Measurements from ENCODE around the gene BZW2. TPM values are rescaled to one million over a fixed set of nuclear protein-coding genes. Genes with fewer than 3 reads are reported as not detected.

BZW2 gene
- total RNA-seq, 6 experiments from 2014 or later = 9.6 to 25.3 (median 12.1) TPM

GRCh38 chr7:16670021-16670420 lies 24.0 kb downstream of the BZW2 start:
- no peaks in the 10 kb centered on the region for H3K27me3 ChIP-seq
- intact Hi-C loops (cut with DNase I) = no loop called here
- DNase-seq (no peak), ATAC-seq (no peak)
- no peaks in the 10 kb centered on the region for H3K9me3 ChIP-seq
- H3K27ac ChIP-seq = no peak overlapping the region
- 54% methylated on average over 1 of the region's 1 CpG for WGBS (ENCODE audit: insufficient coverage, low coverage, low lambda C conversion rate, missing lambda C conversion rate)
- TF ChIP-seq POLR2A (IDR thresholded peaks at IDR 0.05) = no peak
- TF ChIP-seq CTCF (IDR thresholded peaks at IDR 0.05) = no peak
- H3K4me1 ChIP-seq = no peaks in the 10 kb centered on the region
- no peak overlapping the region for H3K4me3 ChIP-seq
- peaks cover 0 to 2% (median 0%) of the 10 kb centered on the region in 4 donors for H3K36me3 ChIP-seq

GRCh38 chr7:16670731-16671344 lies 24.9 kb downstream of the BZW2 start:
- DNase-seq (no peak), ATAC-seq (no peak)
- H3K27me3 ChIP-seq = no peaks in the 10 kb centered on the region
- no peaks in the 10 kb centered on the region for H3K4me1 ChIP-seq
- intact Hi-C loops (cut with DNase I) = no loop called here
- H3K36me3 ChIP-seq = peaks cover 0 to 5% (median under 1%) of the 10 kb centered on the region in 4 donors
- TF ChIP-seq POLR2A (IDR thresholded peaks at IDR 0.05) (no peak), CTCF (IDR thresholded peaks at IDR 0.05) (no peak)
- WGBS (ENCODE audit: insufficient coverage, low coverage, low lambda C conversion rate, missing lambda C conversion rate) = 95% methylated on average over 4 of the region's 4 CpGs
- no peak overlapping the region for H3K4me3 ChIP-seq
- no peak overlapping the region for H3K27ac ChIP-seq
- H3K9me3 ChIP-seq = no peaks in the 10 kb centered on the region

DNA sequence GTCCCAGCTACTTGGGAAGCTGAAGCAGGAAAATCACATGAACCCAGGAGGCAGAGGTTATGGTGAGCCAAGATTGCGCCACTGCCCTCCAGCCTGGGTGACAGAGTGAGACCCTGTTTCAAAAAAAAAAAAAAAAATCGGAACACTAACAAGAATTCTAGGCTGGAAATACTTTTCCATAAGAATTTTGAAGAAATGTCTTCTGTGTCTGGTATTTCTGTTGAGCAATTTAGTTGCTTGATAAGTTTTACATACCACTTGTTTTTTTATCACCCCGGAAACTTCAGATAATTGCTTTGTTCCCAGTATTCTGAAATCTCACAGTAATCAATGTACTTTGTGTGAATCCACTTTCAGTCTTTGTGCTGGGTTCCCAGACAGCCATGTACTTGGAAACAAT lies 25.8 kb downstream of the BZW2 start:
- H3K36me3 ChIP-seq = peaks cover 0 to 5% (median under 1%) of the 10 kb centered on the region in 4 donors
- no peak for ATAC-seq

GRCh38 chr7:16675277-16675676 lies 29.3 kb downstream of the BZW2 start:
- no peaks in the 10 kb centered on the region for H3K27me3 ChIP-seq
- H3K27ac ChIP-seq = no peak overlapping the region
- ATAC-seq = no peak
- H3K36me3 ChIP-seq = peaks cover 0 to 5% (median under 1%) of the 10 kb centered on the region in 4 donors
- no peaks in the 10 kb centered on the region for H3K9me3 ChIP-seq
- no peaks in the 10 kb centered on the region for H3K4me1 ChIP-seq
- no peak for DNase-seq
- intact Hi-C loops (cut with DNase I) = no loop called here
- WGBS (ENCODE audit: insufficient coverage, low coverage, low lambda C conversion rate, missing lambda C conversion rate) = 94% methylated on average over 3 of the region's 3 CpGs
- TF ChIP-seq POLR2A (IDR thresholded peaks at IDR 0.05) (no peak), CTCF (IDR thresholded peaks at IDR 0.05) (no peak)
- H3K4me3 ChIP-seq = no peak overlapping the region

More for the DNA sequence above, 25.8 kb downstream of the BZW2 start:
- H3K4me1 ChIP-seq = no peaks in the 10 kb centered on the region
- intact Hi-C loops (cut with DNase I) = no loop called here
- TF ChIP-seq CTCF (IDR thresholded peaks at IDR 0.05) = no peak
- no peak for TF ChIP-seq POLR2A (IDR thresholded peaks at IDR 0.05)
- 91% methylated on average over 3 of the region's 3 CpGs for WGBS (ENCODE audit: insufficient coverage, low coverage, low lambda C conversion rate, missing lambda C conversion rate)
- no peak overlapping the region for H3K27ac ChIP-seq
- H3K9me3 ChIP-seq = no peaks in the 10 kb centered on the region
- DNase-seq = no peak
- H3K4me3 ChIP-seq = no peak overlapping the region
- no peaks in the 10 kb centered on the region for H3K27me3 ChIP-seq

All from right lobe of liver (tissue), 6 donors.